NT2/D1 (cell line): ENCODE results near the gene CYB561A3.

Experiments
- YY1 ChIP-seq: IDR thresholded peaks from 2 replicates; pipeline ENCODE4 v1.6.1; 2011; ENCODE audit not compliant: insufficient read length, insufficient read depth
- ZNF274 ChIP-seq: IDR thresholded peaks from 2 replicates; pipeline ENCODE4 v1.6.1; 2011; ENCODE audit warnings: mild to moderate bottlenecking, low read depth, low read length

DNA sequence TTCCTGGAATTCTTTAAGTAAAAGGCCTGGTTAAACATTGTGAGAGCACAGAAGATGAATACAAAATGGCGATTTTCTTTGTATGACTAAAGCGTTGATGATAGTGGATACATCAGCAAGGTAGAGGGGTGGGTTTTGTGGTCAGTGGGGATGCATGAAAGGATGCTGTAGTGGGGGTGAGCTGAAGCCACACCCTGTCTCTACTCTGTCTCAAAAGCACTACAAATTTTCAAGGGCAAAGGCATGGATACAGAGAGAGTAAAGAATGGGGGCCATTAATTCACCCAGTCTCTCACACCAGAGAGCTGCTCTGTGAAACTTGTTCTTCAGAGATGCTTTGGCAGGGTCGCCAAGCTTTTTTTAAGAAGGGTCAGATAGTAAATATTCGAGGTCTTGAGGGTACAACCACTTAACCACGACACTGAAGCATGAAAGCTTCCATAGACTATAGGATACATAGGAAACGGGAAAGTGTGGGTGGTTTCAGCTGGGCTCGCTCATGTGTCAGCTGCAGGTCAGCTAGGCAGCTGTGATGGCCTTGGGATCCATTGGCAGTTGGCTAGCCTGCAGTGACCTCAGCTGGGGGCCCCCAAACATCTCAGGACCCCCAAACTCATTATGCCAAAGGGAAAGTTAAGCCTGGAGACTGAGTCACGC is 8.8 kb upstream of the CYB561A3 start:
- TF ChIP-seq YY1 (no peak), ZNF274 (no peak)
